ENCODE data around the gene TCN1.

Gene TCN1

DNA sequence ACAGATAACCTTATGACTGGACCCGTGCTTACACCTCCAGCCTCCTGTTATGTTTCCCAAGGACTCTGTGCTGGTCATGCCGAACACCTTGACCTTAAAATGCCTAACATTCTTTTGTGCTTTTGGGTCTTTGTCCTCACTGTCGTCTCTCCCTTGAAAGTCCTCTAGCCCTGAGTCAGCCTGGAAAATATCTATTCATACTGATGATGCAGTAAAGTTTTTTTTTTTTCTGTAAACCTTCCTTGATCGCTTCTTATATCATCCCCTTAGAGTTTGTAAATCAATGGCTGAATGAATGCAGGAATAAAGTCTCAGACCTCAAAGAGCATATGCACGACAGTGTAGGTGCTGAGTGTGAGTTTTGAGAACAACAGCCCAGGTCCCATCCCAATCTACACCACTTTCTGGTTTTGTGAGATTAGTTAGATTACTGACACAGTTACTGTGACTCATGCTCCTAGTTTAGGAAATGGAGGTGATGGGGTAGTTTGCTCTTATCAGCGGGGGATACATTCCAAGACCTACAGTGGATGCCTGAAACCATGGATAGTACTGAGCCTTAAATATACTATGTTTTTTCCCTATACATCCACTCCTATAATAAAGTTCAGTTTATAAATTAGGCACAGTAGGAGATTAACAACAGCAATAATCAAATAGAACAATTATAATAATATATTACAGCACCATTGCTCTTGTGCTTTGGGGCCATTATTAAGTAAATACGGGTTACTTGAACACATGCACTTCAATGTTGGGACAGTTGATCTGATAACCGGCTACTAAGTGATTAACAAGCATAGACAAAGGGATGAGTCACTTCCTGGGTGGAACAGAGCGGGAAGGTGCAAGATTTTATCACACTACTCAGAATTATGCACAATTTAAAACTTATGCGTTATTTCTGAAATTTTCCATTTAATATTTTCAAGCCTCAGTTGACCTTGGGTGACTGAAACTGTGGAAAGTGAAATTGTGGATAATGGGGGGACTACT is 8.6 kb downstream of the TCN1 start:
- no peak for TF ChIP-seq FOXP2 (optimal IDR thresholded peaks at IDR 0.05; ENCODE audit: borderline replicate concordance, extremely low read depth, extremely low read length, insufficient read depth)
- TF ChIP-seq POLR2AphosphoS5 (IDR thresholded peaks at IDR 0.05; ENCODE audit: low read depth, low read length): no peak
- no peak for TF ChIP-seq SIN3A (IDR thresholded peaks at IDR 0.05; ENCODE audit: borderline replicate concordance, insufficient read depth, low read length)
- TF ChIP-seq TAF1 (IDR thresholded peaks at IDR 0.05; ENCODE audit: borderline replicate concordance, insufficient read depth, low read length): no peak
- TF ChIP-seq, protein P1, sequence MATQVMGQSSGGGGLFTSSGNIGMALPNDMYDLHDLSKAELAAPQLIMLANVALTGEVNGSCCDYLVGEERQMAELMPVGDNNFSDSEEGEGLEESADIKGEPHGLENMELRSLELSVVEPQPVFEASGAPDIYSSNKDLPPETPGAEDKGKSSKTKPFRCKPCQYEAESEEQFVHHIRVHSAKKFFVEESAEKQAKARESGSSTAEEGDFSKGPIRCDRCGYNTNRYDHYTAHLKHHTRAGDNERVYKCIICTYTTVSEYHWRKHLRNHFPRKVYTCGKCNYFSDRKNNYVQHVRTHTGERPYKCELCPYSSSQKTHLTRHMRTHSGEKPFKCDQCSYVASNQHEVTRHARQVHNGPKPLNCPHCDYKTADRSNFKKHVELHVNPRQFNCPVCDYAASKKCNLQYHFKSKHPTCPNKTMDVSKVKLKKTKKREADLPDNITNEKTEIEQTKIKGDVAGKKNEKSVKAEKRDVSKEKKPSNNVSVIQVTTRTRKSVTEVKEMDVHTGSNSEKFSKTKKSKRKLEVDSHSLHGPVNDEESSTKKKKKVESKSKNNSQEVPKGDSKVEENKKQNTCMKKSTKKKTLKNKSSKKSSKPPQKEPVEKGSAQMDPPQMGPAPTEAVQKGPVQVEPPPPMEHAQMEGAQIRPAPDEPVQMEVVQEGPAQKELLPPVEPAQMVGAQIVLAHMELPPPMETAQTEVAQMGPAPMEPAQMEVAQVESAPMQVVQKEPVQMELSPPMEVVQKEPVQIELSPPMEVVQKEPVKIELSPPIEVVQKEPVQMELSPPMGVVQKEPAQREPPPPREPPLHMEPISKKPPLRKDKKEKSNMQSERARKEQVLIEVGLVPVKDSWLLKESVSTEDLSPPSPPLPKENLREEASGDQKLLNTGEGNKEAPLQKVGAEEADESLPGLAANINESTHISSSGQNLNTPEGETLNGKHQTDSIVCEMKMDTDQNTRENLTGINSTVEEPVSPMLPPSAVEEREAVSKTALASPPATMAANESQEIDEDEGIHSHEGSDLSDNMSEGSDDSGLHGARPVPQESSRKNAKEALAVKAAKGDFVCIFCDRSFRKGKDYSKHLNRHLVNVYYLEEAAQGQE (IDR thresholded peaks at IDR 0.05; ENCODE audit: insufficient read depth in 1 of 2, low read depth in 2 of 2, low read length in 2 of 2): no peak

DNA sequence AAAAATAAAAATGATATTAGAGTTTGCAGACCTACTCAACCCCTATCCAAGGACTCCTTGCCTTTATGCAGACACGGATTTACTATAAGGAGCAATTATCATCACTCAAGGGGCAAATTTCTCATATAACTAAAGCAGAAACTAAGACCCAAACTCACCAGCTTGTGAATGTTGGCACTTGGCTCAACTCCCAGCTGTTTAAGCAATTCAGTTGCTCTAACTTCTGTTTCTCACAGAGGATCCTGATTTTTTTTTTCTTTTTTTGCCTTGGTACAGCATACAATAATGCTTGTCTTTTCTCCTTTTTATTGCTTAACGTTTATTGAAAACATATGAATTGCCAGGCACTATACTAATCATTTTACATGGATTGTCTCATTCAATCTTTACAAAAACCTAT is 11.4 kb downstream of the TCN1 start:
- TF ChIP-seq, protein P1 (IDR thresholded peaks at IDR 0.05; ENCODE audit: insufficient read depth in 1 of 2, low read depth in 2 of 2, low read length in 2 of 2): no peak
- TF ChIP-seq FOXP2 (optimal IDR thresholded peaks at IDR 0.05; ENCODE audit: borderline replicate concordance, extremely low read depth, extremely low read length, insufficient read depth) (no peak), SIN3A (IDR thresholded peaks at IDR 0.05; ENCODE audit: borderline replicate concordance, insufficient read depth, low read length) (no peak), TAF1 (IDR thresholded peaks at IDR 0.05; ENCODE audit: borderline replicate concordance, insufficient read depth, low read length) (no peak), POLR2AphosphoS5 (IDR thresholded peaks at IDR 0.05; ENCODE audit: low read depth, low read length) (no peak)

GRCh38 chr11:59849129-59849528 is 17.2 kb downstream of the TCN1 start:
- TF ChIP-seq POLR2AphosphoS5 (IDR thresholded peaks at IDR 0.05; ENCODE audit: low read depth, low read length): no peak
- TF ChIP-seq SIN3A (IDR thresholded peaks at IDR 0.05; ENCODE audit: borderline replicate concordance, insufficient read depth, low read length): no peak
- TF ChIP-seq TAF1 (IDR thresholded peaks at IDR 0.05; ENCODE audit: borderline replicate concordance, insufficient read depth, low read length): no peak
- TF ChIP-seq FOXP2 (optimal IDR thresholded peaks at IDR 0.05; ENCODE audit: borderline replicate concordance, extremely low read depth, extremely low read length, insufficient read depth): no peak
- TF ChIP-seq, protein P1 (IDR thresholded peaks at IDR 0.05; ENCODE audit: insufficient read depth in 1 of 2, low read depth in 2 of 2, low read length in 2 of 2): no peak

- TF ChIP-seq FOXP2 (optimal IDR thresholded peaks at IDR 0.05; ENCODE audit: borderline replicate concordance, extremely low read depth, extremely low read length, insufficient read depth) (no peak), TAF1 (IDR thresholded peaks at IDR 0.05; ENCODE audit: borderline replicate concordance, insufficient read depth, low read length) (no peak), SIN3A (IDR thresholded peaks at IDR 0.05; ENCODE audit: borderline replicate concordance, insufficient read depth, low read length) (no peak), POLR2AphosphoS5 (IDR thresholded peaks at IDR 0.05; ENCODE audit: low read depth, low read length) (no peak)
- TF ChIP-seq, protein P1 (IDR thresholded peaks at IDR 0.05; ENCODE audit: insufficient read depth in 1 of 2, low read depth in 2 of 2, low read length in 2 of 2): no peak
Observed at GRCh38 chr11:59847626-59848025, 18.7 kb downstream of the TCN1 start.
